NCI-H1694 (cell line): ENCODE data around the gene NDUFS3.
"Not testable (repeated sequence)": the region's sequence is repeated elsewhere in the genome, so short reads cannot be mapped to it uniquely, and the experiment has no call there.

ENCODE experiments used
- DNase-seq: peaks from one replicate; lab custom pipeline; 2025; lab: John Stamatoyannopoulos, UW

Gene NDUFS3

GRCh38 chr11:47560426-47560825 is 18.4 kb upstream of the NDUFS3 start:
- no peak for DNase-seq

GRCh38 chr11:47562393-47562792 is 16.5 kb upstream of the NDUFS3 start:
- not testable (repeated sequence) for DNase-seq

- DNase-seq, result not testable (repeated sequence)
Observed at GRCh38 chr11:47564366-47564765, 14.5 kb upstream of the NDUFS3 start.

- no peak for DNase-seq
Observed at GRCh38 chr11:47564933-47565339, 13.9 kb upstream of the NDUFS3 start.

GRCh38 chr11:47565340-47566148 is 13.3 kb upstream of the NDUFS3 start, which contains the start of gene PTPMT1:
PTPMT1 (plus strand) TSS chr11:47565599; CDS start chr11:47565623, 24 bp downstream.
- DNase-seq, result no peak

- DNase-seq, result no peak
Observed at GRCh38 chr11:47566149-47566698, 12.7 kb upstream of the NDUFS3 start.

- no peak for DNase-seq
Observed at GRCh38 chr11:47569646-47570045, 9.2 kb upstream of the NDUFS3 start.

GRCh38 chr11:47570651-47571356 is 8.1 kb upstream of the NDUFS3 start:
- no peak for DNase-seq

- no peak for DNase-seq
Observed at GRCh38 chr11:47571357-47571729, 7.5 kb upstream of the NDUFS3 start.

- no peak for DNase-seq
Observed at GRCh38 chr11:47571895-47572294, 7.0 kb upstream of the NDUFS3 start.

GRCh38 chr11:47572715-47573255 is 6.1 kb upstream of the NDUFS3 start:
- DNase-seq, result no peak

GRCh38 chr11:47573321-47573720 is 5.6 kb upstream of the NDUFS3 start:
- no peak for DNase-seq

- no peak for DNase-seq
Observed at GRCh38 chr11:47577460-47578041, 1.3 kb upstream of the NDUFS3 start.

GRCh38 chr11:47583844-47584243 is 5.0 kb downstream of the NDUFS3 start:
- DNase-seq, result no peak

- DNase-seq, result no peak
Observed at GRCh38 chr11:47586098-47586855, 7.4 kb downstream of the NDUFS3 start, which contains the start of gene FAM180B. FAM180B (plus strand) TSS chr11:47586678; CDS start chr11:47586769, 91 bp downstream.

GRCh38 chr11:47587039-47587716 is 8.3 kb downstream of the NDUFS3 start:
- no peak for DNase-seq

GRCh38 chr11:47587723-47588326 is 9.0 kb downstream of the NDUFS3 start:
- no peak for DNase-seq

GRCh38 chr11:47589118-47589517 is 10.2 kb downstream of the NDUFS3 start:
- no peak for DNase-seq

- no peak for DNase-seq
Observed at GRCh38 chr11:47589584-47589976, 10.7 kb downstream of the NDUFS3 start.
